HG03095 (cell line): ENCODE results near the gene JPH2.
"Not testable (repeated sequence)": the region's sequence is repeated elsewhere in the genome, so short reads cannot be mapped to it uniquely, and the experiment has no call there.

ENCODE experiments used
- ATAC-seq: cut with Tn5 transposase; IDR thresholded peaks from one replicate; pipeline ENCODE4 v1.9.1; 2021; ENCODE audit warnings: moderate library complexity; ENCODE audit not compliant: unreplicated experiment

JPH2 gene

DNA sequence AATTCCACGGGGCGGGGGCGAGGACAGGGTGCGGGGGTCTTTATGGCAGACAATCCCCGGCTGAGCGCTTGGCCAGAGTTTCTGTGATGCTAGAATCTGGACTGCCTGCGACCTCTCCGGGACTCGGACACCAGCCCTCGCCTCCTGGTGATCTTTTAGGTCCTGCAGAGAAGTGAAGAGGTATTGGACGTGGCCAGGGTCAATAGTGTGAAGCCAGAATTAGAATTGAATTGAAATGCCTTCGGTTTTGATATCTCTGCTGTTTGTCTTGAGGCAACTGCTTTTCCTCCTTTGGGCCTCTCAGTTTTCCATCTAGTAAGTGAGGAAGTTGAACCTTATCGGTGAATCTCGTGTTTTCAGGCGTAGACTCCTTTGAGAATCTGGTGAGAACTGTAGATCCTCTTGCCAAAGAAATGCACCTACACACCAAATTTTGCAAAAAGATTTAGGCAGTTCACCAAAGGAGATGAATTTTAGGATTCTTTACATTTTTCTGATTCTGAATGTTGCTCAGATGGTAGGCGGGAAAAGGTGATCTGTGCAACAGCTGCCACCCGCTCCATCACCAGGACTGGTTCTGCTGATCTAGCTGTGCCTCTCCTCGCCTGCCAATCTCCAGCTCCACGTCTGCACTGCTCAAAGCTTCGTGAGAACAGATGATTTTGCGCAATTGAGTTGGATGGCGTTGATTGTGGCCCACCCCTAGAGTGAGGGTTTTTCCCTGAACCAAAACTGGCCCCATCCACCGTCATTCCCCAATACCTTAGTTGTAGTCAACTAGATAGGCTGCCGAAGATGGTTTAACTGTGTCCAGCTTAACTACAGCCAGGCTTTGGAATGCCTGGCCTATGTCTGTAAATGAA, 24.4 kb upstream of the JPH2 start:
- ATAC-seq, result peak; percentile 16

GRCh38 chr20:44210406-44211176, 23.6 kb upstream of the JPH2 start, which contains the start of gene OSER1:
TSS of gene OSER1 (minus strand) at chr20:44210771. CDS start at chr20:44206957, 3,814 bp downstream.
- ATAC-seq, result peak; percentile 82

DNA sequence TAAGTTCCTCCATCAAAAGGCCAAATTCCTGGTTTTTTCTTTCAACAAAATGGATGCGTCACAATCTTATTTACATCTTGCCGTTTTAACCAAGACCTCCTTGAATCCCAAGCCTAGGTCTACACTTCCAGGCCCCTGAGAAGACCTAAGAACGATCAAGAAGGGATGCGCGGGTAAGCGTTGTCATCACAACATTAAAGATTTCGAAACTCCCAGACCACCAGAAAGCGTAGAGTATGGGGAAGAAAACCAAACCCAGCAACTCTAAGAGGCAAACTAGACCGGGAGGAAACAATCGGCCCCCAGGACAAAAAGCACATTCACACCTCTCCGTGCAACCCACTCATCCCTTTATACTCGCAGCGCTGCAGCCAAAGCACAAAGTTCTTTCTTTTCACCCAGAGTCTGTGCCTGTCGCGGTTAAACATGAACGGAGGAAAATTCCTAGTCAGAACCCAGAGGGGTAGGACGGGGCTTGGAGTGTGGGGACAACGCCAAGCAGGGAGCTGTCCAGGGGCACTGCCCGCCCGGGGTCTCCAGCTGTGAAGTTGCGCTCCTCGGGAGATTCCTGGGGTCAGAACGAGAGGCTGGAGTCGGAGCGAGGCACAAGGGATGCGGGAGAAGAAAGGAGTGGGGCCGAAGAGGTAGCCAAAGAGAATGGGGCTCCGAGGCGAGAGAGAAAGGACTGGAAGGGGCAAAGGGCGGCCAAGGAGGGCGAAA, 22.9 kb upstream of the JPH2 start:
- ATAC-seq, result no peak

DNA sequence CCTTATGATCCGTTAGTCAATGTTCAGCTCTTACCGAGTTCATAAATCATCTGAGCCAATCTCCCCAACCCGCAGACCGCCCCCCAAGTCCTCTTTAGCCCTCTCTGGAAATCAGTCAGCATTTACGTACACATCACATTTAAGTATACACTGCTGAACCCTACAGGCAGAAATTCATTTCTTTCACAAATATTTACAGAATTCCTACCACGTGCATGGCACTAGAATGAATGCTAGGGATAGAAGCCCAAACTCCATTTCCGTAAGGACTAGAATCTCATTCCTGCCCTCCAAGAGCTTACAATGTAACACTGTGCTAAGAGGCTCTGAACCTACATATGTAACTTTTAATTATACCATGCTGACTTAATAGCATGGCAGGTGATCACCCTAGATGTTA, 21.8 kb upstream of the JPH2 start:
- ATAC-seq, result no peak

DNA sequence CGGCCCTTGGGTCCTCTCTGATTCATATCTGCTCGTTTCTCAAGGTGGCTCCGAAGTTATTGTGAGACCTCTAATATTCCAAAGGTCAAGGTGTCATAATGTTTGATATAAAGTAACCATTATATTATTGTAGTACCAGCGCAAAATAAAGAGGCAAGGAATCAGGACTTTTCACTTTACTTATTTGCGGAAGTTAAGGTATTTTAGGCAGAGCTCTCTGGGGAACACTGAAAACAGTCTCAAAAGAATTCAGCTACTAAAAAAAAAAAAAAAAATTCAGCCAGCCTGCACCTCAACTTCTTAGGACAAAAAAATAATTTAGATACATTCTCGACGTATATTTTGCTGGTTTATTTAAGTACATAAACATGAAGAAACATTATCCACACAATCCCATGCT, 21.2 kb upstream of the JPH2 start:
- ATAC-seq, result no peak

DNA sequence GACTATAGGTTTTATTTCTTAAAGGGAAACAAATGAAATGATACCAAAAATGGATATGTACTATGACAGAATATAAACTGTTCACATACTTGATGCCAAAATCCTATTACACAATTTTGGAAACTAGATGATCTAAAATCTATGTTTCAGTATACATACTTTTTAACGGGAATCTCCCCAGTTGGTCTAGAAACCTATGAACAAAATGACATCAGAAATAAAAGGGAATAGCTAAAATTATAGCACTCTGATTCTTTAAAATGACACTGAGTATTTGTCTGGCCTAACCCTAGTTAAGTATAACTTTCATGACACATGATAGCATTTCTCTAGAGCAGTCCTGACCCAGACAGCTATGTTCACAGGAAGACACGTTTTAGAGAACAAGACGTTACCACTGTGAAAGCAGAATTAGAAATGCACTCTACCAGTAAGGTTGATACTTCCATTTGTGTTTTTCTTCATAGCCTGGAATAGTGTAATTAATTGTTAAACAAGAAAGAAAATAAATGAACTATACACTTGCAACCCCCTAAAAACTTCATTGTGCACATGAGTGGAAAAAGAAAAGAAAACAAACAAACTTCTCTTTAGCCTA, 20.2 kb upstream of the JPH2 start:
- no peak for ATAC-seq

DNA sequence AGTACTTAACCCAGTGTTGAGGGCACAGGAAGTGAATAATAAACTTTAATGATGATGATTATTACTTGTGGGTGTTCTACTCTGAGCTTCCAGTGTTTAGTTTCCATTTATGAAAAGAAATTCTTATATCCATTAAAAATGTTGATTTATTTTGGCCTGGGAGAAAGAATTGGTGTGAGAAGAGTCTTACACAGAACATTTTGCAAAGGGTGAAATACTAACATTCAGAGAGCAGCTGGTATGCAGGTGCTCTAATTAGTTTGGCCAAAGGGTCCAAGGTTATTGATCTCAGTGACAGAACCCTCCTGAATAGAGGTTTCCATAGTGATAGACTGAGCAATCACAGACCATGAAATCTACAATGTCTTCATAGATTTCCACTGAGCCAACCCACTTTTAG, 19.1 kb upstream of the JPH2 start:
- no peak for ATAC-seq

GRCh38 chr20:44204832-44205215, 17.8 kb upstream of the JPH2 start:
- ATAC-seq, result no peak

DNA sequence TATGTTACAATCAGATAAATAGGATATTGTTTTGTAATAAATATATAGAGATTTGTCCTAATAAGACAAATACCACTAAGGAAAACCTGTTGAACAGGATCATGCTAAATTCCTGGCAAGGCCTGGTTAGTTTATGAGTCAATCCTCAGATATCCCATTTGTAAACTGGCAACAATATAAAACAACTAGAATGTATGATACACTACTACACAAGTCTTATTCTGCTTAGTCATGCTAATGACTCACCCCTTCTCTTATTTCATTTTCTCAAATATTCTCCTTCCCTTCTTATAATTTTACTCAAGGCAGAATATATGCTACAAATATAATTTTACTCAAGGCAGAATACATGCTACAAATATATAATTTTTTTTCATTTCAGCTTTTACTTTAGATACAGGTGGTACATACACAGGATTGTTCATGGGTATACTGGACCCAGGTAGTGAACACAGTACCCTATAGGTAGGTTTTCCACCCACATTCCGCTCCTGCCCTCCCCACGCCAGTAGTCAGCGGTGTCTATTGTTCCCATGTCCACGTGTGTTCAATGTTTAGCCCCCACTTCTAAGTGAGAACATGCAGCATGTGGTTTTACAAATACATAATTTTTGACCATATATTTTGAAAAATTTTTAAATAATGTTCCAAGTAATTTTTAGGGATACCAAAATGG, 17.3 kb upstream of the JPH2 start:
- no peak for ATAC-seq

DNA sequence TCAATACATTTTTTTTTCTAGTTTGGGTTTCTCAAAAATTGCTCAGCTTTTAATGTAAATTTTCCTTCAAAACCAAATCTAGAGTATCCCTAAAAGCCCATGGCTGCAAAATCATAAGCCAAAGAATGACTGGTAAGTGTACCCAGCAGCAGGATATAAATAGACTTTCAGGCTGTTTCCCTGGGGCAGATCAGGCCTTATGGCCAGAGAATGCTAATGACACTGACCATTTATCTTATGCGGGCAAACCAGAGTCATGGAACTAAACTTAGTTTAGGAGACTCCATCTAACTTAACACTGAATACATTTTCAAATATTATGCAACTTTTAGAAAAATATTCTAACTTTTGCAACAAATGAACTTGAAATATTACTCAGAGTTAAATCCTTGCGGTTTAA, 16.2 kb upstream of the JPH2 start:
- ATAC-seq, result no peak

GRCh38 chr20:44200983-44201382, 14.0 kb upstream of the JPH2 start:
- no peak for ATAC-seq

DNA sequence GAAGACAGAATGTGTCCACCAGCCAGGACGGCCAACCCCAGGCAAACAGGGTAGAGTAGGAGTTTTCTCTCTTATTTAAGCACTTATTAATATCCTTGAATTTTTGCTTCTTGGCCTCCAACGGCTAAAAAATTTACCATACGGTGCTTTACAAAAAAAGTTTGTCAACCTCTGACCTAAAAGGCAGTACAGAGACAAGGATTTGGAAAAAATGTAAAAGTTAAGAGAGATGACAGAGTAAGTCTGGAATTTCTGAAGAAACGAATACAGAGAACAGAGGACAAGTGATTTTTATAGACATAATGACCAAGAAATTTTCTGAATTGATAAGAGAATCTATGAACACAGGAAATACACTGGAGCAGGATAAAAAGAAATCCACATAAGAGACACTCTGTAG, 13.4 kb upstream of the JPH2 start:
- ATAC-seq, result no peak

DNA sequence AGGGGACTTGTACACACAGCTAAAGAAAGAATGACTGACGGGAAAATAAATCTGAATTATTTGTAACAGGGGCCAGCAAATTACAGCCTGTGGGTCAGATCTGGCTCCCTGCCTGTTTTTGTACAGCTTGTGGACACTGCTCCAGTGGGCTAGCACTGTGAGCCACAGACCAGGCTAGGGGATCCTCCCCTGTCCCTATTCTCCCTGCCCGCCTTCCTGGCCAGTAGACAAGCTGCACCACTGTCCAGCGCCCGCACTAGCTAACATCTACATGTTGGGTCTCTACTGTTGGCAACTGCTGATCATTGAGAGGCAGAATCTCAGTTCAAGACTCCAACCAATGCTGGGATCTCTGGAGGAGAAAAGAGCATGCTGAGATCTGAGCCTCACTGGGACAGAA, 12.9 kb upstream of the JPH2 start:
- no peak for ATAC-seq

- ATAC-seq, result no peak
Measured at GRCh38 chr20:44198872-44199271, 11.9 kb upstream of the JPH2 start.

DNA sequence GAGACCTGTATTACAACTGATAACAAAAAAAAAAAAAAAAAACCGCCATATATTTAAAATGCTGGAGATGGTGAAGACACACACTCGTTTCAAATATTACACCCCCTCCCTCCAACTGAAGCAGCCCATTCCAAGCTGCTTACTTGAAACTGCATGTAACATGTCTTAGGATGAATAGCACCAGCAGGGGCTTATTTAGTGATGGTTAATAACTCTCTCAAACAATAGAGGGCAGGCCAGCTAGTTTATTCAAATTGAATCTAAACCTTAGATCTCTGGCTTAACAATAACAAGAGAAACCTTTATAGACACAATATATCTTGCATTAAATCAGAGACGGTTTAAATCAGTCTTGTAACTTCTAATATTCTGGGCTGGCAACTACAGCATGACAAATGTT, 9.3 kb upstream of the JPH2 start:
- no peak for ATAC-seq

DNA sequence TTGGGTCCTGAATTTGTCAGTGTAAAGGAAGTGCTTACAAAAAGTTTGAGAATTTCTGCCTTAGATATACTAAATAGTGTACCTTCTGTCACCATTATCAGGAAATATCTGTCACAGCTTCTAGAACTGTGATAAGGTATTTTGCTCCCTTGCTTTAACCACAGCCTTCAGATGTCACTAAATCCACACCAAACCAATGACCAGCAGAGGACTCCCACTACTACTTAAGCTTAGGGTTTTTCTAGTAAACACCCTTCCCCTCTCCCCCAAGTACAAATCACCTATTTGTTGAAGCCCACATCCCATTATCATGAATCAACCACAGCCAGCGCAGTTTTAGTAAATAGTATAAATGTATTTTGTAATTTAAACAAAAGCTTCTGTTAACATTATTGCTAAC, 8.6 kb upstream of the JPH2 start:
- ATAC-seq, result no peak

DNA sequence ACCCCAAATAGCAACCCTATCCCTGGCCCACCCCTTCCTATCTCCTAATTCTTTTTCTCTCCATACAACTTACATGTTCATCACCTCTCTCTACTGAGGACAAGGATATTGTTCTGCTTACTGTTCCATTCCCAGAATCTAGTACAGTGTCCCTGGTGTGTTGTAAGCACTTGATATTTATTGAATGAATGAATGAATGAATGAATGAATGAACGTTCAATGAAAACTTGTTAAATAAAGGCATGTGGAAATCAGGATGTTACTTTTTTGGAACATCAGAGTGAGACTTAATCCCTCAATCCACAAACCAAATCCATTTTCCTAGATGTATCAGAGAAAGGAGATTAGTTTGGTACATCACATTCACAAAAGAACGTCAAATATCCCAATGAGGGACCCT, 6.8 kb upstream of the JPH2 start:
- ATAC-seq, result no peak

GRCh38 chr20:44191640-44192039, 4.7 kb upstream of the JPH2 start:
- ATAC-seq, result not testable (repeated sequence)

DNA sequence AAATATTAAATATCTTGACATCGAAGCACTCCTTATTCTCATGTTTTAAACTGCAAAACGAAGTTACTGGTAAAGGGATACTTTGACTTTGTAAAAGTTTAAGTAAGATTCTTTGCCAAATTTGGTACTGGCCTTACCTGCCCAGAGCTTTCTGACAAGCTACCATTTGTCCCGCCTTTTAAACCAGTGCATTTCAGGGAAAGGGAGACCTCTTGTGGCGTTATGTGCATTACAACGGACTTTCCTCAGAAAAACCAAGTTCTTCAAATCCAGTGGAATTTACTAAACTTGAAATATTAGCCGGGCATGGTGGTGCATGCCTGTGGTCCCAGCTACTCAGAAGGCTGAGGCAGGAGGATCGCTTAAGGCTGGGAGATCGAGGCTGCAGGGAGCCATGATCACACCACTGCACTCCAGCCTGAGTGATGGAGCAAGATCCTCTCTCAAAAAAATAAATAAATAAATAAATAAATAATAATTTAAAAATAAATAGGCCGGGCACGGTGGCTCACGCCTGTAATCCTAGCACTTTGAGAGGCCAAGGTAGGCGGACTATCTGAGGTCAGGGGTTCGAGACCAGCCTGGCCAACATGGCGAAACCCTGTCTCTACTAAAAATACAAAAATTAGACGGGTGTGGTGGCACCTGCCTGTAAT, 3.3 kb upstream of the JPH2 start:
- ATAC-seq, result not testable (repeated sequence)

DNA sequence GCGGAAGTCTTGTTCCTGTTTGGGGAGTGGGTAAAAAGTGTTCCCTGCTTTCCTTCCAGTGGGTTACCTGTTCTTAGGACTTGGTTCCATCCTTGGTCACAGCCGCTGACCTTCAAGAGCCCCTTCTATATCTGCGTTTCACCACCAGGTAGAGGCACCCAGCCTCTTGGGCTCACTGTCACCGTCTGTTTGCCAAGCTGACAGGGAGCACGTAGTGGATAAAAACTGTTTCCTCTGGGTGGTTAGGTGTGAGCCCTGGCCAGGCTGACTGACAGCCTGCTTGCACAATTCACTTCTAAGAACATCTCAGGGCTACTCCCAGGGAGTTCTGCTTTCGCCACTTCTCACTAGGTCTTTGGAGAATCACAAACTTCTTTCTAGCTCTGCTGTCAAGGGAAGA, 1.8 kb upstream of the JPH2 start:
- ATAC-seq, result no peak
